Right renal cortex interstitium (tissue), 3 donors: Measurements from ENCODE around the gene IL24. TPM values are rescaled to one million over a fixed set of nuclear protein-coding genes. Genes with fewer than 3 reads are reported as not detected.
"Not testable (repeated sequence)": the region's sequence is repeated elsewhere in the genome, so short reads cannot be mapped to it uniquely, and the experiment has no call there.

Source experiments
- DNase-seq, 3 donors: peaks; one replicate each; pipeline ENCODE4 v3.0.0-alpha.2; 2013; ENCODE audit warnings: low read depth in 3 of 3, low spot score in 2 of 3
- polyA plus RNA-seq, 3 donors: library from polyadenylated mRNA; unstranded; fragments of 120-200 nt; gene quantifications; one replicate each; pipeline ENCODE4 v1.2.1, GENCODE V29; 2013; ENCODE audit not compliant: insufficient read length in 3 of 3

The IL24 gene, protein sequence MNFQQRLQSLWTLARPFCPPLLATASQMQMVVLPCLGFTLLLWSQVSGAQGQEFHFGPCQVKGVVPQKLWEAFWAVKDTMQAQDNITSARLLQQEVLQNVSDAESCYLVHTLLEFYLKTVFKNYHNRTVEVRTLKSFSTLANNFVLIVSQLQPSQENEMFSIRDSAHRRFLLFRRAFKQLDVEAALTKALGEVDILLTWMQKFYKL
- polyA plus RNA-seq, result under 1 TPM; 0.18 to 0.35 (median 0.35) TPM

DNA sequence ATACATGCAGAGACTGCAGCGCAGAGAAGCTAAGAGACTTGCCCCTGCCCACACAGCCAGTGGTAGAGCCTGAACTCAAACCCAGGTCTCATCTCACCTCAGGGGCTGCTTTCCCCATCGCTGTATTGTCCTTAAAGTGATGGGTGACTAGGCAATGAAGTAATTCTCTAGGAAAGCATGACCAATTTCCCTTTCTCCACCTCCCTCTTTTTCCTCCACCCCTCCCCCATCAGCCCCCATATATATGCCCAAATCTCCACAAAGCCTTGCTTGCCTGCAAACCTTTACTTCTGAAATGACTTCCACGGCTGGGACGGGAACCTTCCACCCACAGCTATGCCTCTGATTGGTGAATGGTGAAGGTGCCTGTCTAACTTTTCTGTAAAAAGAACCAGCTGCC, at the start of gene IL24:
TSS of gene IL24 (plus strand) at position 269 of the 400 bp plus-strand sequence. CDS start 390 bp downstream, outside the sequence.
- no peak for DNase-seq

DNA sequence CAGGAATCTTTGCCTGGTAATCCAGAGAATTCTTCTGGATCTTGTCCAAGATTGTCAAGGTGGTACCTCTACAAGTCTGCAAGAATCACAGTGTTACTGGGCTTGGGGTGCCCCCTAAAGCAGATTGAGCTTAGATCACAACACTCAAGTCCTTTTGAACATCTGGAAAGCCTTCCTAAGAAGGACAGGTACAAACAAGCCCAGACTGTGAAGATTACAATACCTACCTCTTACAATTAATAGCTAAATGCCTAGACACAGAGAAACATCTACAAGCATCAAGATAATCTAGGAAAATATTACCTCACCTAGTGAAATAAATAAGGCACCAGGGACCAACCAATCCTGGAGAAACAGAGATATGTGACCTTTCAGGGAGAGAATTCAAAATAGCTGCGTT, 49.3 kb upstream of the IL24 start:
- DNase-seq, result no peak

DNA sequence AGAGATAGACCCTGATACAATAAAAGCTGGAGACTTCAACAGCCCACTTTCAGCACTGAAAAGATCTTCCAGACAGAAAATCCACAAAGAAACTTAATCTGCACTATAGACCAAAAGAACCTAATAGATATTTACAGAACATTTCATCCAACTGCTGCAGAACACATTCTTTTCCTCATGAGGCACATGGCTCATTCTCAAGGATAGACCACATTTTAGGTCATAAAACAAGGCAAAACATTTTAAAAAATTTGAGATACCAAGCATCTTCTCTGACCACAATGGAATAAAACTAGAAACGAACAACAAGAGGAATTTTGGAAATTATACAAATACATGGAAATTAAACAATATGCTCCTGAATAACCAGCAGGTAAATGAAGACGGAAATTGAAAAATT, 46.8 kb upstream of the IL24 start:
- no peak for DNase-seq

DNA sequence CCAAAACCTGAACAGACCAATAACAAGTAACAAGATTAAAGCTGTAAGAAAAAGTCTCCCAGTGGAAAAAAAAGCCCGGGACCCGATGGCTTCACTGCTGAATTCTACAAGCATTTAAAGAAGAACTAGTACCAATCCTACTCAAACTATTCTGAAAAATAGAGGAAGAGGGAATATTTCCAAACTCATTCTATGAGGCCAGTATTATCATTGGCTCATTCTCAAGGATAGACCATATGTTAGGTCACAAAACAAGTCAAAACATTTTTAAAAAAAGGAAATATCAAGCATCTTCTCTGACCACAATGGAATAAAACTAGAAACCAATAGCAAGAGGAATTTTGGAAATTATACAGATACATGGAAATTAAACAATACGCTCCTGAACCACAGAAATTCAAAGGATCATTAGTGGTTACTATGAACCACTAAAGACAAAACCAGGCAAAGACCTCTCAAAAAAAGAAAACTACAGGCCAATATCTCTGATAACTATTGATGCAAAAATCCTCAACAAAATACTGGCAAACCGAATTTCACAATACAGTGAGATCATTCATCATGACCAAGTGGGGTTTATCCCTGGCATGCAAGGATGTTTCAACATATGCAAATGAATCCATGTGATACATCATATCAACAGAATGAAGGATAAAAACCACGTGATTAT, 45.8 kb upstream of the IL24 start:
- DNase-seq, result no peak

DNA sequence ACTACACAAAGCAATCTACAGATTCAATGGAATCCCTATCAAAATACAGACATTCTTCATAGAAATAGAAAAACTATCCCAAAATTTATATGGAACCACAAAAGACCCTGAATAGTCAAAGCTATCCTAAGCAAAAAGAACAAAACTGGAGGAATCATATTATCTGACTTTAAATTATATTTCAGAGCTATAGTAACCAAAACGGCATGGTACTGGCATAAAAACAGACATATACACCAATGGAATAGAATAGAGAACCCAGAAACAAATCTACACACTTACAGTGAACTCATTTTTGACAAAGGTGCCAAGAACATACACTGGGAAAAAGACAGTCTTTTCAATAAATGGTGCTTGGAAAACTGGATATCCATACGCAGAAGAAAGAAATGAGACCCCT, 44.6 kb upstream of the IL24 start:
- DNase-seq, result not testable (repeated sequence)

DNA sequence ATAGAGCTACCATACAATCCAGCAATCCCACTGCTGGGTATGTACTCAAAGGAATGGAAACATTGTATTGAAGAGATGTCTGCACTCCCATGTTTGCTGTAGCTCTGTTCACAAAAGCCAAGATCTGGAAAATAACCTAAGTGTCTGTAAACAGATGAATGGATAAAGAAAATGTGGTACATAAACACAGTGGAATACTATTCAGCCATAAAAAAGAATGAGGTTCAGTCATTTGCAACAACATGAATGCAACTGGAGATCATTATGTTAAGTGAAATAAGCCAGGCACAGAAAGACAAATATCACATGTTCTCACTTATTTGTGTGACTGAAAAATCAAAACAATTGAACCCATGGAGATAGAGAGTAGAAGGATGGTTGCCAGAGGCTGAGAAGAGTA, 43.5 kb upstream of the IL24 start:
- not testable (repeated sequence) for DNase-seq

DNA sequence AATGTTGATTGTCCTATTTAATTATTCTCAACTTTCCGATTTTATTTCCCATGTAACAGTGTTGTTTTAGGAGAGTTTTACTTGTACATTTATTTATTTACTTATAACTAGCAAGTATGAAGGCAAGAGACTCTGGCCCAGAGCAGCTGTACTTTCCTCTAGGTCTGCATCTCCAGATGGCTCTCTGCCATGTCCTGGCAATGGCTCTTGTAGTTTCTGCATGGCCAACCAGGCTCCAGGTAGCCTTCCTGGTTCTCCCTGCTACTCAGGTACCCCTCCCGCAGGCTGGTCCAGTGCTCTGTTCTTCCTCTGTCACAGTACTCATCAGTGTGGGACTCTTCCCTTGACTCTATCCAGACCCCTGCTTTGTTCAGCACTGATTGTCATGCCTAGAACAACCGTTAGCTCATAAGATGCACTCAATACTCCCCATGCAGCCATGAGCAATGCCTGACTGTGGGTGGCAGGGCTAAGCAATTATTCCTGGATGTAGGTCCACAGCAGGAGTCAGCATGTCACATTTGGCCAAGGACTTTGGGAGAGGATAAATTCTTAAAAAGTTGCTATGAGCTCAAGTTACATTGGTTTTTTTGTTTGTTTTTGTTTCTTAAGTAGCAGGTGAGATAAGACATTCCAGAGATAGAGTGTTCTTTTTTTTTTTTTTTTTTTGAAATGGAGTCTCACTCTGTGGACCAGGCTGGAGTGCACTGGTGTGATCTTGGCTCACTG, 42.7 kb upstream of the IL24 start:
- no peak for DNase-seq

DNA sequence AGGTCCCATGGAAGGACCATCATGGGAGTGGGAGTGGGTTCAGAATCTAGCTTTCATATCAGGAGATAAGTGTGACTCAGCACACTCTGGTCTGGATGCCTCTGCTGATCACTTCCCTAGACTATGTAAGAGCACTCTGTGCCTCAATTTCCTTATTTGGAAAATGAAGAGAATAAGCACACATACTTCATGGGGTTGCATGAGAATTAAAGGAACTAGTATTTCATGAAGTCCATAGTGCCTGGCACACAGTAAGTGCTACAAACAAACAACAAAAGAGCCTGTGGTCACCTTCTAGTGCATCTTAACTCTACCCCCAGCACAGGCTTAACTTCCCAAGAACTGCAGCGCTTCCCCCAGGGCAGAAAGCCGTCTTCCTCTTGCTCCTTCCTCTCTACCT, 41.4 kb upstream of the IL24 start:
- DNase-seq, result no peak

DNA sequence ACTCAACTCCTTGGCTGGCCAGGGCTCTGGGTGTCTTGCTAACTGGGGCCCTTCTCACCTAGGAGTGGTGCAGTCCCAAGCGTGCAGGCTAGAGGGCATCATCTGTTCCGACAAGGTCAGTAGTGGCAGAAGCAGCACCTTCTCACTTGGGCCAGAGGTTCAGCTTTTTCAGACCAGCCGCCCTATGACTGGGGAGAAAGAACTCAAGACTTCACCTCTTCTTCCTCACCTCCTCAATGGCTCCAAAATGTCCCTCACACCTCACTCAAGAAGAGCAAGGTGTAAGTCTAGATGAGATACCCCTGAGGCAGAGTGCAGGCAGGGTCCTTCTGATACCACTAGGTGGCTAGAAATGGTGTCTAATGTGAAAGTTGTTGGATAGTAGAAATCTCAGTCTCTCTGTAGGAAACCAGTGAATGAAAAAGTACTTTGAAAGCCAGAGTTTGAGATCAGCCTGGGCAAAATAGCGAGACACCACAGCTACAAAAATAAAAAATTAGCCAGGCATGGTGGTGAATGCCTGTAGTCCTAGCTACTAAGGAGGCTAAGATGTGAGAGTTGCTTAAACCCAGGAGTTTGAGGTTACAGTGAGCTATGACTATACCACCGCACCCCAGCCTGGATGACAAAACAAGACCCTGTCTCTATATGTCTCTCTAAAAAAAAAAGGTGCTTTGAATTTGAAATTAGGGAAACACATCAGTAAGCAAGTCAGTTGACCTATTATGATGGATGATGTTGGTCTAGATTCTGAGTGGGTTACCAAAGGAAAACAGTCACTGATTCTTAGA, 40.4 kb upstream of the IL24 start:
- DNase-seq, result no peak

DNA sequence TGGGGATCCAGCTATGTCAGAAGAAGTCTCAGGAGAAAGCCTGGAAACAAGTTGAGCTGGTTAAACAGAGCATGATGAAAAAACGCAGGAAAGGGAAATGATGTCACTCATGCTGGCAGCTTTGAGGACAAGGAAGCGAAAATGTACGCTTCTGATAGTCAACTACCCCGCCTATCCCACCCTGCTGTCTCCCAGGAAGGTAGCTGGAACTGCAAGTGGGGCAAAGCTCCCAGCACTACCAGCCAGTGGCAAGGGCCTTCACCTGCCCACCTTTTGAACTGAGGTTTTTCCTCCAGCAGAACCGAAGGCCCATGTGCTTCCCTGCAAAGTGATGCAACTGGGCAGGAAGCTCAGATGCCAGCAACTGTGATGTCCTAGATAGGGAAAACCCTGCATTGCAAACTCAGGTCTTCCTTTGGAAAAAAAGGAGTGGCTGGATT, 38.1 kb upstream of the IL24 start:
- DNase-seq, result no peak

DNA sequence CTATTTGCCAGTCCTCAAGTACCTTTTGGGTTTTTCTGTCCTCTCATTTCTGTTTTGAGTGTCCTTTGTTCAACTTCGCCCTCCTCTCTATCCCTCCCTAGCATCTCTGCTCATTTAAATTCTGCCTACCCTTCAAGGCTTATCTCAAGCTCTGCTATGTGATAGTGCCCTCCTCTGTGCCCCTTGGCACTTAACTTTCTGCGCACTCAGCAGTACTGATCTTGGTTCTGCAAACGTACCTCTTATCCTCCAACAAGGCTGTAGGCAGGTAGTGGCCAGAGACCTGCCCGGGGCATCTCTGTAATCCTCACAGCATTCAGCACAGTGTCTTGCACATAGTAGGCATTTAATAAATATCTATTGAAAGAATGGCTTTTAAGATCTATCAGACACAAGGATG, 37.1 kb upstream of the IL24 start:
- DNase-seq, result no peak

DNA sequence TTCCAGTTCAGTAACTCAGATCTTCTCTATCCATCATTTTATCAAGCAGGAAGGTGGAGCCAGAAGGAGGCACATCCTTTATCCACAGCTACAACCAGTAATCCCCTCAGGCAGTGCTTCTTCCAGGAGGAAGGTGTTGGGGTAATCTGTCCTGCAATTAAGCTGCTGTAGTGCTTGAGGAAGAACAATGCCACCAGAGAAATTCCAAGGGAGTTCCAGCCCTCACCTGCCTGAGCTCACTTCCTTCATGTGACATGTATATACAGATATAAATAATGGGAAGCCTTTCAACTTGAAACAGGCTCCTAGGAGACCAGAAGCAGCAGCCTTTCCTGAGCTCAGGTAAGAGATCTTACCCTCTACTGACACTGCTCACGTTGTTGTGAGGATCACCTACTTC, 34.0 kb upstream of the IL24 start:
- DNase-seq, result no peak

DNA sequence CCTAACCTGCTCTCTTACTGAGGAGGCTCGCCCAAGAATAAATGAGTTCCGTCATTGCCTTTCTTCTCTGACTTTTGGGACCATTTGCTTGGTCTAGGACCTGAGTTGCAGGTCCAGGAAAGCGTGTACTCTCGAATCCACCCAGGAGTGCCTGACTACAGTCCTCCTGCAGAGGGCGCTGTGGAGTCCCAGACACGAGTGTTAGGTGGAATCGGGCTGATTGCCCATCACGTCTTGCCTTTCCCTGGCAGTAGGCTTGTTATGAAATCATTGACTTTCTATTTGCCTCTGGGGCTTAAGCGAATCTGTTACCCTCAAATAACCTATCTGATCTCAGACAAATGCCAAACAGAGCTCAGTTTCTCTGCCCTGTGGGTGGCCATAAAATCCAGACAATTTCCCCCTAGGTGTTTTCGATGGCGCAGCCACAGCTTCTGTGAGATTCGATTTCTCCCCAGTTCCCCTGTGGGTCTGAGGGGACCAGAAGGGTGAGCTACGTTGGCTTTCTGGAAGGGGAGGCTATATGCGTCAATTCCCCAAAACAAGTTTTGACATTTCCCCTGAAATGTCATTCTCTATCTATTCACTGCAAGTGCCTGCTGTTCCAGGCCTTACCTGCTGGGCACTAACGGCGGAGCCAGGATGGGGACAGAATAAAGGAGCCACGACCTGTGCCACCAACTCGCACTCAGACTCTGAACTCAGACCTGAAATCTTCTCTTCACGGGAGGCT, 32.1 kb upstream of the IL24 start, which contains the start of gene IL20:
TSS of gene IL20 (plus strand) at position 685 of the 733 bp plus-strand sequence. CDS start 230 bp downstream, outside the sequence.
- no peak for DNase-seq

DNA sequence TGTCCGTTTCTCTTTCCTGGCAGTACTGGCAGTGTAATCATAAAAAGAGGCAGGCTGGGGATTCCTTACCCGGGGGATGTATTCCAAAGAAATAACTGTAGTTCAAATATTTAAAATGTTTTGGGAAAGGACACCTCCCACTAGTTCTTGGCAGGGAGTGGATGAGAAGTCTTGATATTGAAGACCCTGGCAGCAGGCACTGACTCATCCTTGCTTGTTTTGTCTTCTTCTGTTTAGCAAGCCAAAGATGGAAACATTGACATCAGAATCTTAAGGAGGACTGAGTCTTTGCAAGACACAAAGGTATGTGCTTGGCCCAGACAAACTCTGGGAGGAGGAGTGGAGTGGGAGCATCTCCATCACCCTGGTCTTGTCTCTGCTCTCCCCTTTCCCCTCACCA, 31.2 kb upstream of the IL24 start:
- DNase-seq, result no peak

DNA sequence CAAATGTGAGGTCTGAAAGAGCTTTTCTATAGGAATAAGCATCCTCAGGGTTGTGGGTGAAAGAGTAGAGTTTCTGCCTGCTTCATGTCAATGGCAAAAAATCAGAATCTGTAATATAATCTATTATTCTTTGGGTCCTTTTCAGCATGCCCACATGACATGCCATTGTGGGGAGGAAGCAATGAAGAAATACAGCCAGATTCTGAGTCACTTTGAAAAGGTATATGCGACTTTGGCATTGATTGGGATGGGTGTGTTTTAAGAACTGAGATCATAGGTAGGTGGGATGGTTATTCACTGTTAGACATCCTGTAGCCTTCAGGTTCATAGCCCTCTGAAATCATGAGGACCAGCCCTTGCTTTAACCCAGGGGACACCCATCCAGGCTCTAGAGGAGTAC, 30.0 kb upstream of the IL24 start:
- DNase-seq, result no peak

DNA sequence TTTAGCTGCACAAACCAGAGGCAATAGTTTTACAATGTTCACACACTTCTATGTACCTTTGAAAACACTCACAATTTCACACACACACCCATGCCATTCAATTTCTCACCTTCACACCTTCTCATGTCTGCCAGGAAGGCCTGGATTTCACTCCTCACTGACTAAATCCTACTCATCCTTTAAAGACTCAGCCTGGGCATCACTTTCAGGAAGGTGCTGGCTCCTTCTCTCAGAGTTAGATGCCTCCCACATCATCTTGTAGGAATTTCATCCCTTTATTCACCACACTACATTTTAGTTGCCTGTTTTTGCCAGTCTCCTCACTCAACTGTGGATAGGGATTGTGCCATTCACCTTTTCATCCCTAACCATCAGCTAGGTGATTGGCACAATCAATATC, 29.5 kb upstream of the IL24 start:
- DNase-seq, result no peak

DNA sequence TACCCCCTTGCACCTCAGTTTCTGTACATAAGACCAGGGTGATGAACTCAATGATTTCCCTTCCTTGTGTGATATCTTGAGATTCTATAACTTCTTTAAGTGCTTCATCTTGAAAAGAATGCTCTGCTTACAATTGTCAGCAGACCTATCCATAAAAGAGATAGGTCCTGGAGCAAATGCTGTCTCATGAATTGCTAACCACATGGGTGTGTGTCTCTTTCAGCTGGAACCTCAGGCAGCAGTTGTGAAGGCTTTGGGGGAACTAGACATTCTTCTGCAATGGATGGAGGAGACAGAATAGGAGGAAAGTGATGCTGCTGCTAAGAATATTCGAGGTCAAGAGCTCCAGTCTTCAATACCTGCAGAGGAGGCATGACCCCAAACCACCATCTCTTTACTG, 29.0 kb upstream of the IL24 start:
- DNase-seq, result no peak

DNA sequence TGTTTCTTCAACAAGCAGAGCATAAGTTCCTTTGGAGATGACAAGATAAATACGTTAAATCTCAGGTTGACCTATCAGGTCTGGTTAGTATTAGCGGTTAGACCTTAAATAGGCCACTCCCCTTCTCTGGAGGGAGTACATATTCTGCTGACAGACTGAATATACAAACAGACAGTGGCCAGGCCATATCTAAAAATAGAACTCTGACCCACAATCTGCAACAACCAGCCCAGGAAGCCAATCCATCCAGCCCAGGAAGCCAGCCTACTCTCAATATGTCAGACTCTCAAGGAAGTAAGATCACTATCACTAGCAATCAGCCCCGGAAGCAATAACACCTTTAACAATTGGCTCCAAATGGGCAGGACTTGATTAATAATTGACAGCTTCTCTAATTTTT, 25.1 kb upstream of the IL24 start:
- no peak for DNase-seq

DNA sequence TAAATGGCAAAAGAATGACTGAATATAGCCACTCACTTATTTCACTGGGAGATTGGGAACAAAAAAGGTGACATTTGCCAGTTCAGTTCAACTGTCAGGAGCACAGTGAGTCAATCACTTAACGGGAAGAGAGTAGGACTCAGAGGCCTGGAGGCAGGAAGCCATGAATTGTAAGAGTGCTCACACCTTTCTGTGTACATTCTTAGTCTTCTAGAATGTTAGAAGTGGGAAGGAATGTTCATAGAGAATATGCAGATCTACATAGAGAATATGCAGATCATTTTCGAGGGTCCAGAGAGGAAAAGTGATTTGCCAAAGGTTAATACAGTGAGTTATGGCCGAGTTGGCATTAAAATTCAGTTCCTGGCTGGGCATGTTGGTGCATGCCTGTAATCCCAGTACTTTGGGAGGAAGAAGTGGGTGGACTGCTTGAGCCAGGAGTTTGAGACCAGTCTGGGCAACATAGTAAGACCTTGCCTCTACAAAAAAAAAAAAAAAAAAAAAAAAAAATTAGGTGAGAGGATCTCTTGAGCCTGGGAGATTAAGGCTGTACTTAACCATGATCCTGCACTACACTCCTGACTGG, 23.5 kb upstream of the IL24 start:
- no peak for DNase-seq
